HPDE6-E6E7 (cell line): ENCODE results near the gene CYREN.
A peak's percentile ranks its signal among the peaks of the same experiment; 100 is the strongest.
"Not testable (repeated sequence)": the region's sequence is repeated elsewhere in the genome, so short reads cannot be mapped to it uniquely, and the experiment has no call there.

Experiments used
- DNase-seq: peaks from one replicate; pipeline ENCODE4 v3.0.0; 2011; ENCODE audit warnings: missing footprints; ENCODE audit errors: extremely low spot score

CYREN gene

GRCh38 chr7:135170274-135170997 lies at the start of gene CYREN:
TSS of gene CYREN (minus strand) at chr7:135170707. CDS start at chr7:135168922, 1,785 bp downstream.
- DNase-seq: peak; percentile 76

GRCh38 chr7:135217645-135218509 lies 47.4 kb upstream of the CYREN start:
- no peak for DNase-seq

- no peak for DNase-seq
Measured at GRCh38 chr7:135215698-135216097, 45.2 kb upstream of the CYREN start.

- DNase-seq: no peak
Measured at GRCh38 chr7:135215180-135215579, 44.7 kb upstream of the CYREN start.

GRCh38 chr7:135213831-135214230 lies 43.3 kb upstream of the CYREN start:
- DNase-seq: peak; percentile 66

- DNase-seq: not testable (repeated sequence)
Measured at GRCh38 chr7:135211946-135212685, 41.6 kb upstream of the CYREN start.

GRCh38 chr7:135211179-135211945 lies 40.9 kb upstream of the CYREN start, which contains the start of gene WDR91:
TSS of gene WDR91 (minus strand) at chr7:135211526. CDS start at chr7:135211502, 24 bp downstream.
- peak; percentile 93 for DNase-seq

GRCh38 chr7:135210888-135211178 lies 40.3 kb upstream of the CYREN start:
- DNase-seq: no peak

GRCh38 chr7:135209225-135209834 lies 38.8 kb upstream of the CYREN start:
- DNase-seq: no peak

GRCh38 chr7:135208102-135208793 lies 37.7 kb upstream of the CYREN start:
- DNase-seq: no peak

GRCh38 chr7:135207406-135208101 lies 37.0 kb upstream of the CYREN start:
- DNase-seq: no peak

GRCh38 chr7:135206941-135207391 lies 36.5 kb upstream of the CYREN start:
- no peak for DNase-seq

- DNase-seq: no peak
Measured at GRCh38 chr7:135205850-135206249, 35.3 kb upstream of the CYREN start.

- peak; percentile 63 for DNase-seq
Measured at GRCh38 chr7:135204876-135205275, 34.4 kb upstream of the CYREN start.

- no peak for DNase-seq
Measured at GRCh38 chr7:135204341-135204749, 33.8 kb upstream of the CYREN start.

GRCh38 chr7:135201350-135201749 lies 30.8 kb upstream of the CYREN start:
- no peak for DNase-seq

- DNase-seq: no peak
Measured at GRCh38 chr7:135200821-135201331, 30.4 kb upstream of the CYREN start.

GRCh38 chr7:135199439-135199838 lies 28.9 kb upstream of the CYREN start:
- DNase-seq: no peak

- no peak for DNase-seq
Measured at GRCh38 chr7:135197906-135198655, 27.6 kb upstream of the CYREN start.
